Mesothelial cell of epicardium (in vitro differentiated cells): ENCODE results near the gene SHOX. TPM values are rescaled to one million over a fixed set of nuclear protein-coding genes. Genes with fewer than 3 reads are reported as not detected.
A peak's percentile ranks its signal among the peaks of the same experiment; 100 is the strongest.

Experiments
- DNase-seq, 2 experiments: peaks; one replicate each; pipeline ENCODE4 v3.0.0; 2021; ENCODE audit warnings: low spot score in 2 of 2; ENCODE audit not compliant: unreplicated experiment in 2 of 2
- H3K27ac Mint-ChIP-seq: 2 replicates; pipeline ENCODE4 v1.8.0; 2021; ENCODE audit warnings: mixed read lengths
- H3K27me3 Mint-ChIP-seq: 2 replicates; pipeline ENCODE4 v1.8.0; 2021; ENCODE audit warnings: low read depth, mixed read lengths
- H3K36me3 Mint-ChIP-seq: 2 replicates; pipeline ENCODE4 v1.8.0; 2021; ENCODE audit warnings: mixed read lengths
- H3K4me1 Mint-ChIP-seq: 2 replicates; pipeline ENCODE4 v1.8.0; 2021; ENCODE audit warnings: mixed read lengths
- H3K4me3 Mint-ChIP-seq: 2 replicates; pipeline ENCODE4 v1.8.0; 2021; ENCODE audit warnings: mild to moderate bottlenecking, moderate library complexity, mixed read lengths
- H3K9me3 Mint-ChIP-seq: 2 replicates; pipeline ENCODE4 v1.8.0; 2021; ENCODE audit warnings: mixed read lengths
- CTCF ChIP-seq: fragments of 200-600 bp; sonication (generic); IDR thresholded peaks from one replicate; pipeline ENCODE4 v1.5.0; 2021; ENCODE audit warnings: antibody characterized with exemption; ENCODE audit not compliant: unreplicated experiment
- total RNA-seq: library from RNA; stranded (reverse); gene quantifications from 3 replicates; pipeline ENCODE4 v1.2.1, GENCODE V29; 2021

The SHOX gene
- total RNA-seq, 1 donor from 2014 or later = not detected

GRCh38 chrX:644304-645281 lies 14.0 kb downstream of the SHOX start:
- H3K9me3 Mint-ChIP-seq = no peaks in the 10 kb centered on the region
- no peak for TF ChIP-seq CTCF
- no peaks in the 10 kb centered on the region for H3K36me3 Mint-ChIP-seq
- H3K4me1 Mint-ChIP-seq = peaks cover 4% of the 10 kb centered on the region
- H3K27ac Mint-ChIP-seq = no peak overlapping the region
- H3K27me3 Mint-ChIP-seq = peaks cover 78% of the 10 kb centered on the region
- no peak for DNase-seq
- H3K4me3 Mint-ChIP-seq = peak overlapping the region; percentile 59

- Mint-ChIP-seq H3K4me1 (peaks cover 4% of the 10 kb centered on the region), H3K4me3 (no peak overlapping the region), H3K36me3 (no peaks in the 10 kb centered on the region), H3K27ac (no peak overlapping the region), H3K9me3 (no peaks in the 10 kb centered on the region), H3K27me3 (peaks cover 66% of the 10 kb centered on the region)
- DNase-seq = no peak
- no peak for TF ChIP-seq CTCF
These were observed 15.6 kb downstream of the SHOX start for GRCh38 chrX:646228-646495.

GRCh38 chrX:646796-647195 lies 16.2 kb downstream of the SHOX start:
- Mint-ChIP-seq H3K27ac (no peak overlapping the region), H3K9me3 (no peaks in the 10 kb centered on the region), H3K4me1 (peaks cover 4% of the 10 kb centered on the region), H3K4me3 (no peak overlapping the region), H3K27me3 (peaks cover 60% of the 10 kb centered on the region), H3K36me3 (no peaks in the 10 kb centered on the region)
- no peak for TF ChIP-seq CTCF
- no peak for DNase-seq

- no peak for TF ChIP-seq CTCF
- Mint-ChIP-seq H3K36me3 (no peaks in the 10 kb centered on the region), H3K27ac (no peak overlapping the region), H3K4me3 (no peak overlapping the region), H3K27me3 (peaks cover 41% of the 10 kb centered on the region), H3K9me3 (no peaks in the 10 kb centered on the region), H3K4me1 (peaks cover 15% of the 10 kb centered on the region)
- DNase-seq = peak in 1 of 2 experiments; percentile 17
These were observed 18.6 kb downstream of the SHOX start for GRCh38 chrX:649166-649565.

- Mint-ChIP-seq H3K27ac (no peak overlapping the region), H3K9me3 (no peaks in the 10 kb centered on the region), H3K36me3 (no peaks in the 10 kb centered on the region), H3K4me1 (peaks cover 11% of the 10 kb centered on the region), H3K27me3 (peaks cover 32% of the 10 kb centered on the region), H3K4me3 (no peak overlapping the region)
- DNase-seq = peak in 1 of 2 experiments; percentile 25
- TF ChIP-seq CTCF = no peak
These were observed 19.7 kb downstream of the SHOX start for GRCh38 chrX:650324-650723.
